Astrocyte of the cerebellum (primary cell): ENCODE results near the gene TMEM26.
"Not testable (repeated sequence)": the region's sequence is repeated elsewhere in the genome, so short reads cannot be mapped to it uniquely, and the experiment has no call there.

Source experiments
- DNase-seq: peaks from one replicate; pipeline ENCODE4 v3.0.0-alpha.2; 2011; ENCODE audit warnings: low read depth
- H3K4me3 ChIP-seq: 2 replicates; pipeline ENCODE4 v1.5.1; 2011; ENCODE audit warnings: mild to moderate bottlenecking, low read depth, low read length, moderate library complexity
- CTCF ChIP-seq: IDR thresholded peaks from 2 replicates; pipeline ENCODE4 v1.5.1; 2012; ENCODE audit warnings: low read length, low read depth, moderate library complexity, mild to moderate bottlenecking; ENCODE audit errors: missing control alignments
- in situ Hi-C: cut with HindIII; loops from 2 replicates; pipeline ENCODE4 v1.10.0; 2017; ENCODE audit warnings: low sequenced_read_pairs

The TMEM26 gene

GRCh38 chr10:61397175-61397986 lies 55.8 kb downstream of the TMEM26 start:
- no peak for DNase-seq
- no peak overlapping the region for H3K4me3 ChIP-seq
- in situ Hi-C loops, result no loop called here
- no peak for TF ChIP-seq CTCF

DNA sequence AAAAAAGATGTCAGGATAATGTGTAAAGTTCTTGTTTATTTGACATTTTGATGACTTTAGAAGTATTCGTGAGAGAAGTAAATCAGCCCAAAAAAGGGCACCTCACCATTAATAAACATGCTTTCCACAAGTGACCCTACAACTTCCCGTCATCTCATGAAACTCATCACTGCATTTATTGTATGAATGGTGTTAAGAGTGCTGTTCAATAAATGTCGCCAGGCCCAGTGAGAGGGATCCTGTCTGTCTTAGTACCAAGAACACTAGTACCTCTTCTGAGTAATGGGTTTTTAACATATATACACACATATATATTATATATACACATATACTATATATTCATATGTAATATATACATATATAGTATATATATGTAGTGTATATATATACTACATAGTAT lies 61.9 kb downstream of the TMEM26 start:
- no peak for DNase-seq
- TF ChIP-seq CTCF, result no peak
- H3K4me3 ChIP-seq, result no peak overlapping the region
- in situ Hi-C loops, result no loop called here

GRCh38 chr10:61390851-61391250 lies 62.3 kb downstream of the TMEM26 start:
- no peak for TF ChIP-seq CTCF
- no peak for DNase-seq
- no peak overlapping the region for H3K4me3 ChIP-seq
- in situ Hi-C loops, result no loop called here

GRCh38 chr10:61389887-61390286 lies 63.3 kb downstream of the TMEM26 start:
- no peak for DNase-seq
- no peak for TF ChIP-seq CTCF
- in situ Hi-C loops, result no loop called here
- H3K4me3 ChIP-seq, result no peak overlapping the region

- DNase-seq, H3K4me3 ChIP-seq, in situ Hi-C loops: not testable (repeated sequence)
Observed at GRCh38 chr10:61388986-61389385, 64.2 kb downstream of the TMEM26 start.

- no peak overlapping the region for H3K4me3 ChIP-seq
- TF ChIP-seq CTCF, result no peak
- in situ Hi-C loops, result no loop called here
- no peak for DNase-seq
Observed at GRCh38 chr10:61385231-61386001, 67.8 kb downstream of the TMEM26 start.

DNA sequence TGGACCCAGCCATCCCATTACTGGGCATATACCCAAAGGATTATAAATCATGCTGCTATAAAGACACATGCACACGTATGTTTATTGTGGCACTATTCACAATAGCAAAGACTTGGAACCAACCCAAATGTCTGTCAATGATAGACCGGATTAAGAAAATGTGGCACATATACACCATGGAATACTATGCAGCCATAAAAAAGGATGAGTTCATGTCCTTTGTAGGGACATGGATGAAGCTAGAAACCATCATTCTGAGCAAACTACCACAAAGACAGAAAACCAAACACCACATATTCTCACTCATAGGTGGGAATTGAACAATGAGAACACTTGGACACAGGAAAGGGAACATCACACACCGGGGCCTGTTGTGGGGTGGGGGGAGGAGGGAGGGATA lies 72.0 kb downstream of the TMEM26 start:
- H3K4me3 ChIP-seq, in situ Hi-C loops, DNase-seq: not testable (repeated sequence)
